IMR-90 (cell line): ENCODE data around the gene NUP43. TPM values are rescaled to one million over a fixed set of nuclear protein-coding genes. Genes with fewer than 3 reads are reported as not detected.

Experiments
- ATAC-seq: fragments of 200-7000 bp; cut with Tn5 transposase; 2 replicates; pipeline ENCODE4 v1.9.1; 2020; ENCODE audit warnings: low read depth, mild to moderate bottlenecking, moderate library complexity
- BruUV-seq: library from RNA; stranded (reverse); fragments of 400-500 nt; replicated peaks from 2 replicates; lab custom pipeline; 2021; lab: Mats Ljungman, UMichigan
- CTCF ChIA-PET: fragments of 300-600 bp; formaldehyde crosslinking; extraction: SDS; loops from one replicate; lab custom pipeline; 2021; ENCODE audit warnings: antibody characterized with exemption; lab: Yijun Ruan, JAX
- POLR2A ChIA-PET: fragments of 300-600 bp; sonication (Branson Sonifier 250); formaldehyde crosslinking; loops from one replicate; lab custom pipeline; 2022; ENCODE audit warnings: antibody characterized with exemption; ENCODE audit not compliant: unreplicated experiment; lab: Charles Lee
- DNase-seq: peaks from one replicate; pipeline ENCODE4 v3.0.0; 2013
- H2AFZ ChIP-seq: replicated peaks from 2 replicates; pipeline ENCODE3; 2013; ENCODE audit warnings: low read length, mild to moderate bottlenecking; ENCODE audit not compliant: poor library complexity
- H2AK5ac ChIP-seq: 2 replicates; pipeline ENCODE4 v1.6.1; 2013; ENCODE audit warnings: low read depth, low read length, inconsistent platforms
- H2AK9ac ChIP-seq: replicated peaks from 2 replicates; pipeline ENCODE3; 2013; ENCODE audit warnings: mild to moderate bottlenecking, low read depth, low read length, moderate library complexity; ENCODE audit not compliant: poor library complexity
- H2BK120ac ChIP-seq: 2 replicates; pipeline ENCODE4 v1.6.1; 2013; ENCODE audit warnings: low read depth, low read length, inconsistent platforms
- H2BK15ac ChIP-seq: 3 replicates; pipeline ENCODE4 v1.6.1; 2013; ENCODE audit warnings: low read depth, low read length, inconsistent platforms
- H2BK20ac ChIP-seq: 2 replicates; pipeline ENCODE4 v1.6.1; 2013; ENCODE audit warnings: low read depth, mild to moderate bottlenecking, inconsistent platforms, low read length, moderate library complexity
- H2BK5ac ChIP-seq: 2 replicates; pipeline ENCODE4 v1.6.1; 2013; ENCODE audit warnings: mild to moderate bottlenecking, low read depth, low read length, inconsistent platforms; ENCODE audit not compliant: poor library complexity, severe bottlenecking
- H3K14ac ChIP-seq: replicated peaks from 2 replicates; pipeline ENCODE4 v1.6.1; 2013; ENCODE audit warnings: low read depth, low read length, inconsistent platforms
- H3K18ac ChIP-seq: 2 replicates; pipeline ENCODE4 v1.6.1; 2013; ENCODE audit warnings: low read depth, low read length, control low read depth
- H3K23ac ChIP-seq: 2 replicates; pipeline ENCODE4 v1.6.1; 2013; ENCODE audit warnings: low read depth, low read length, inconsistent platforms
- H3K27ac ChIP-seq: 2 replicates; pipeline ENCODE4 v1.5.1; 2013; ENCODE audit warnings: mild to moderate bottlenecking, control low read depth, low read length; ENCODE audit not compliant: insufficient read depth
- H3K27me3 ChIP-seq: 2 replicates; pipeline ENCODE4 v1.6.1; 2013; ENCODE audit warnings: low read length; ENCODE audit not compliant: control insufficient read depth, insufficient read depth
- H3K36me3 ChIP-seq: 2 replicates; pipeline ENCODE4 v1.6.1; 2013; ENCODE audit warnings: low read length, mixed read lengths; ENCODE audit not compliant: control insufficient read depth, insufficient read depth
- H3K4ac ChIP-seq: 2 replicates; pipeline ENCODE4 v1.6.1; 2013; ENCODE audit warnings: low read depth, low read length, inconsistent platforms
- H3K4me1 ChIP-seq: 2 replicates; pipeline ENCODE4 v1.6.1; 2013; ENCODE audit warnings: low read length, mixed read lengths; ENCODE audit not compliant: control insufficient read depth, insufficient read depth
- H3K4me2 ChIP-seq: 2 replicates; pipeline ENCODE4 v1.6.1; 2013; ENCODE audit warnings: low read depth, mild to moderate bottlenecking, control low read depth, low read length, moderate library complexity
- H3K4me3 ChIP-seq: 2 replicates; pipeline ENCODE4 v1.5.1; 2013; ENCODE audit warnings: low read depth, mild to moderate bottlenecking, control low read depth, low read length, moderate library complexity; ENCODE audit not compliant: insufficient read depth
- H3K56ac ChIP-seq: 2 replicates; pipeline ENCODE4 v1.6.1; 2013; ENCODE audit warnings: low read length, inconsistent platforms; ENCODE audit not compliant: insufficient read depth; ENCODE audit errors: extremely low read depth
- H3K79me1 ChIP-seq, 2 experiments: 2 replicates each; pipeline ENCODE4 v1.6.1; 2013; ENCODE audit warnings: low read length in 2 of 2, inconsistent platforms in 1 of 2, low read depth in 1 of 2
- H3K9ac ChIP-seq: 2 replicates; pipeline ENCODE4 v1.6.1; 2013; ENCODE audit warnings: low read depth, low read length, control low read depth
- H3K9me1 ChIP-seq: 2 replicates; pipeline ENCODE4 v1.6.1; 2013; ENCODE audit warnings: low read length, inconsistent platforms; ENCODE audit not compliant: insufficient read depth
- H3K9me3 ChIP-seq: 2 replicates; pipeline ENCODE4 v1.6.1; 2013; ENCODE audit warnings: low read length; ENCODE audit not compliant: control insufficient read depth, insufficient read depth
- H4K20me1 ChIP-seq: 2 replicates; pipeline ENCODE4 v1.6.1; 2013; ENCODE audit warnings: low read length, inconsistent platforms; ENCODE audit not compliant: insufficient read depth
- H4K5ac ChIP-seq: 2 replicates; pipeline ENCODE4 v1.6.1; 2013; ENCODE audit warnings: mild to moderate bottlenecking, low read depth, low read length, control low read depth
- H4K8ac ChIP-seq, 2 experiments: 2 replicates each; pipeline ENCODE4 v1.6.1; 2013; ENCODE audit warnings: low read depth in 2 of 2, low read length in 2 of 2, control low read depth in 1 of 2, inconsistent platforms in 1 of 2
- H4K91ac ChIP-seq: 2 replicates; pipeline ENCODE4 v1.6.1; 2013; ENCODE audit warnings: low read depth, low read length, inconsistent platforms; ENCODE audit not compliant: insufficient read depth
- BHLHE40 ChIP-seq: fragments of 150-350 bp; IDR thresholded peaks from 2 replicates; pipeline ENCODE4 v1.6.1; 2016; ENCODE audit warnings: mild to moderate bottlenecking, low read depth, low read length
- CEBPB ChIP-seq: IDR thresholded peaks from 2 replicates; pipeline ENCODE4 v1.6.1; 2012; ENCODE audit warnings: low read depth, low read length, improper control_type of control experiment
- CHD1 ChIP-seq: IDR thresholded peaks from 2 replicates; pipeline ENCODE4 v1.6.1; 2012; ENCODE audit warnings: low read depth, low read length, improper control_type of control experiment
- ELK1 ChIP-seq: fragments of 150-350 bp; IDR thresholded peaks from 2 replicates; pipeline ENCODE4 v1.6.1; 2016; ENCODE audit warnings: low read depth, mild to moderate bottlenecking, low read length, moderate library complexity, borderline replicate concordance
- FOS ChIP-seq: fragments of 150-350 bp; IDR thresholded peaks from 2 replicates; pipeline ENCODE4 v1.6.1; 2016; ENCODE audit warnings: low read depth, low read length
- MAFK ChIP-seq: IDR thresholded peaks from 2 replicates; pipeline ENCODE4 v1.6.1; 2012; ENCODE audit warnings: low read depth, low read length, improper control_type of control experiment
- MAZ ChIP-seq: IDR thresholded peaks from 2 replicates; pipeline ENCODE4 v1.6.1; 2012; ENCODE audit warnings: low read depth, mild to moderate bottlenecking, low read length, improper control_type of control experiment, moderate library complexity, borderline replicate concordance
- MXI1 ChIP-seq: IDR thresholded peaks from 2 replicates; pipeline ENCODE4 v1.6.1; 2012; ENCODE audit warnings: low read depth, mild to moderate bottlenecking, low read length, moderate library complexity, borderline replicate concordance
- NFE2L2 ChIP-seq: fragments of 150-350 bp; IDR thresholded peaks from 2 replicates; pipeline ENCODE4 v1.6.1; 2016; ENCODE audit warnings: low read depth, mild to moderate bottlenecking, low read length
- POLR2A ChIP-seq: IDR thresholded peaks from 2 replicates; pipeline ENCODE4 v1.6.1; 2012; ENCODE audit warnings: mild to moderate bottlenecking, low read depth, low read length
- RAD21 ChIP-seq: IDR thresholded peaks from 2 replicates; pipeline ENCODE4 v1.6.1; 2012; ENCODE audit warnings: low read length, improper control_type of control experiment
- RCOR1 ChIP-seq: IDR thresholded peaks from 2 replicates; pipeline ENCODE4 v1.6.1; 2012; ENCODE audit warnings: mild to moderate bottlenecking, low read length, improper control_type of control experiment; ENCODE audit not compliant: insufficient replicate concordance
- RFX5 ChIP-seq: IDR thresholded peaks from 2 replicates; pipeline ENCODE4 v1.8.0; 2012; ENCODE audit warnings: low read depth, mild to moderate bottlenecking, low read length, moderate library complexity
- SMC3 ChIP-seq: fragments of 150-350 bp; IDR thresholded peaks from 2 replicates; pipeline ENCODE4 v1.6.1; 2016; ENCODE audit warnings: low read depth, mild to moderate bottlenecking, antibody characterized with exemption, low read length, moderate library complexity
- USF2 ChIP-seq: fragments of 150-350 bp; IDR thresholded peaks from 2 replicates; pipeline ENCODE4 v1.6.1; 2017; ENCODE audit warnings: mild to moderate bottlenecking, antibody characterized with exemption, low read length, low read depth
- WGBS, 2 experiments: methylation state at CpG; one replicate each; pipeline versions ENCODE4 v1.1.5 to v1.1.7; 2013; ENCODE audit warnings: missing lambda C conversion rate in 2 of 2; ENCODE audit not compliant: insufficient read length in 1 of 2; ENCODE audit errors: extremely low coverage in 2 of 2; 5-methylcytosine and 5-hydroxymethylcytosine counted together
- dilution Hi-C: fragments of 300-500 bp; cut with HindIII; formaldehyde crosslinking; loops from one replicate; pipeline ENCODE4 v1.14.3; 2018; ENCODE audit warnings: low sequenced_read_pairs; ENCODE audit not compliant: unreplicated experiment
- in situ Hi-C: fragments of 300-500 bp; cut with MboI; formaldehyde crosslinking; loops from 3 replicates; pipeline ENCODE4 v1.14.3; 2019; ENCODE audit warnings: low sequenced_read_pairs, inconsistent platforms, mixed read lengths
- intact Hi-C: fragments of 100-400 bp; cut with micrococcal nuclease; formaldehyde crosslinking; loops from 2 replicates; pipeline ENCODE4 v1.10.0; 2022
- polyA plus RNA-seq, 3 experiments: library from polyadenylated mRNA; depleted of rRNA; stranded (reverse); fragments of >200 nt; gene quantifications; 2 replicates each; pipeline ENCODE4 v1.2.3, GENCODE V29; 2012; ENCODE audit warnings: low replicate concordance in 1 of 3
- total RNA-seq: library from RNA; depleted of rRNA; stranded (reverse); fragments of >200 nt; gene quantifications from 2 replicates; pipeline ENCODE4 v1.2.3, GENCODE V29; 2012
- TF ChIP-seq, protein P1 (sequence below): conservative IDR thresholded peaks from 2 replicates; pipeline ENCODE4 v1.5.1; 2012; ENCODE audit warnings: mild to moderate bottlenecking, low read depth, low read length, improper control_type of control experiment

The NUP43 gene
- total and polyA plus RNA-seq, 2 of the 4 experiments (the other 2 are of a cell fraction), result 14.2 to 40.5 TPM

DNA sequence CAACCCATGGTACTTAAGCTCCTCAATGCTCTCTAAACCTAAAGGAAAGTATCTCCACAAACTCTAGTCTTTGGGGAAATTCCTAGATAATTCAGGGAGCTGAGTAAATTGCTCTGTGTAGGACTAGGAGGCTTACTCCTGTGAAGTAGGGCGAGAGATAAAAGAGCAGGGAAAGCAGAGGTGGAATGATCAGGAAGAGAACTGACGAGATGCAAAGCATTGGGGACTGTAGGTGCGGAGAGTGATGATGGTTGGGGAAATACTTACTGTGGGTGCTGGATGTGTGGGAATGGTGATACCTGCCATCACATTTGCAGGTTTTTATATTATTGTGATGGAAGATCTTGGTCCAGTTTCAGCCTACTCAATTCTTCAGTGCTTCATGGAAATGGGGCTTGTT lies 26.8 kb downstream of the NUP43 start:
- H3K4me2 ChIP-seq, result no peak overlapping the region
- no peak overlapping the region for H2AK5ac ChIP-seq
- no peak overlapping the region for H3K18ac ChIP-seq
- no peaks in the 10 kb centered on the region for H3K9me1 ChIP-seq
- H2BK120ac ChIP-seq, result no peak overlapping the region
- H3K56ac ChIP-seq, result no peak overlapping the region
- no peak overlapping the region for H2BK20ac ChIP-seq
- intact Hi-C loops, result no loop called here
- no TSS peak for BruUV-seq
- H4K8ac ChIP-seq, result no peak overlapping the region
- H3K14ac ChIP-seq, result no peak overlapping the region
- H3K79me1 ChIP-seq, result peaks cover 0 to 4% of the 10 kb centered on the region in 2 experiments; a peak in 1 of 4 replicates
- no peak overlapping the region for H3K9ac ChIP-seq
- WGBS, 2 experiments, result 100% methylated on average over 3 of the region's 3 CpGs; no CpG with 5 or more reads in 1 of the 2 experiments
- H3K4ac ChIP-seq, result no peak overlapping the region
- H2BK5ac ChIP-seq, result no peak overlapping the region
- H4K20me1 ChIP-seq, result peaks cover 6% of the 10 kb centered on the region; the same call in 1 of the 2 replicates
- in situ Hi-C loops, result no loop called here
- peaks cover 2% of the 10 kb centered on the region; the same call in 1 of the 2 replicates for H3K4me1 ChIP-seq
- H3K27ac ChIP-seq, result no peak overlapping the region
- ATAC-seq (no peak), DNase-seq (no peak)
- no peaks in the 10 kb centered on the region for H3K27me3 ChIP-seq
- H2BK15ac ChIP-seq, result no peak overlapping the region
- no peaks in the 10 kb centered on the region for H3K36me3 ChIP-seq
- dilution Hi-C loops, result no loop called here
- no peak overlapping the region for H2AFZ ChIP-seq
- H3K9me3 ChIP-seq, result no peaks in the 10 kb centered on the region
- no peak overlapping the region for H3K4me3 ChIP-seq
- H4K5ac ChIP-seq, result no peak overlapping the region
- H4K91ac ChIP-seq, result no peak overlapping the region
- ChIA-PET POLR2A (no interaction called here), CTCF (interaction anchor here (0.5 kb wide), 1 partner anchor 64 kb away, joined by 3 read pairs; no protein-coding TSS in a partner anchor)
- no peak overlapping the region for H3K23ac ChIP-seq
- TF ChIP-seq RCOR1 (no peak), SMC3 (no peak), CEBPB (no peak), ELK1 (no peak), RAD21 (no peak), RFX5 (no peak), POLR2A (no peak), MXI1 (no peak), MAZ (no peak), NFE2L2 (no peak), FOS (no peak), BHLHE40 (no peak), CHD1 (no peak), USF2 (no peak), MAFK (no peak)
- TF ChIP-seq, protein P1, sequence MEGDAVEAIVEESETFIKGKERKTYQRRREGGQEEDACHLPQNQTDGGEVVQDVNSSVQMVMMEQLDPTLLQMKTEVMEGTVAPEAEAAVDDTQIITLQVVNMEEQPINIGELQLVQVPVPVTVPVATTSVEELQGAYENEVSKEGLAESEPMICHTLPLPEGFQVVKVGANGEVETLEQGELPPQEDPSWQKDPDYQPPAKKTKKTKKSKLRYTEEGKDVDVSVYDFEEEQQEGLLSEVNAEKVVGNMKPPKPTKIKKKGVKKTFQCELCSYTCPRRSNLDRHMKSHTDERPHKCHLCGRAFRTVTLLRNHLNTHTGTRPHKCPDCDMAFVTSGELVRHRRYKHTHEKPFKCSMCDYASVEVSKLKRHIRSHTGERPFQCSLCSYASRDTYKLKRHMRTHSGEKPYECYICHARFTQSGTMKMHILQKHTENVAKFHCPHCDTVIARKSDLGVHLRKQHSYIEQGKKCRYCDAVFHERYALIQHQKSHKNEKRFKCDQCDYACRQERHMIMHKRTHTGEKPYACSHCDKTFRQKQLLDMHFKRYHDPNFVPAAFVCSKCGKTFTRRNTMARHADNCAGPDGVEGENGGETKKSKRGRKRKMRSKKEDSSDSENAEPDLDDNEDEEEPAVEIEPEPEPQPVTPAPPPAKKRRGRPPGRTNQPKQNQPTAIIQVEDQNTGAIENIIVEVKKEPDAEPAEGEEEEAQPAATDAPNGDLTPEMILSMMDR, result no peak
- no peak overlapping the region for H2AK9ac ChIP-seq
